NCI-H510A treated with DMSO at 0.1 percent for 48 hours (cell line): ENCODE results near the gene C10orf67.
A peak's percentile ranks its signal among the peaks of the same experiment; 100 is the strongest.

Source experiments
- DNase-seq: peaks from one replicate; lab custom pipeline; 2025; lab: John Stamatoyannopoulos, UW

C10orf67 gene

DNA sequence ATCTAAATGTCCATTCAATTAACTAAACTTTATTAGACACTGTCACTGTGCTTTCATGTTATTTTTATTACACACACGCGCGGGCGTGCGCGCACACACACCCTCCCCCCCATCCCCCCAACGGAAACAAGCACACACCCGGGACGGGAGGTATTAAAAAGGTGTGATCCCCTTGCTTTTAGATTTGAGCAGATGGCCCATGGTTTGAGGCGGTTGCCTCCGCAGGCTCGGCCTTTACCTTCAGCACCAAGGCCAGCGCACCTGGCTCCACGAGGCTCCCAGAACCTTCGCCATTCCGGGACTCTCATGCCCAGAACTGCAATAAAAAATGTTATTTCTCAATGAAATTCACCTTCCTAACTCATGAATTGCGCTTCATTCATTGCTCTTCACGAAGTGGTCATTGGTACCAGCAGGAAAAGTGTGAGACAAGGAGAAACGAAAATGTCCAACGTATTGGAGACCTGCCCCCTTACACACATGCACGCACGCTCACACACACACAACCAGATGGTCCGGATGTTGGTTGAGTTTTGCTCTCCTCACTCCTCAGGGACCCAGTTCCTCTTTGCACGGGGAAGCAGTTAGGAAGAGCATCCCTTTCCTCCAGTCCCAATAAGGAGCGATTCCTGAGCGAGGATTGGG lies 173.2 kb downstream of the C10orf67 start:
- no peak for DNase-seq

DNA sequence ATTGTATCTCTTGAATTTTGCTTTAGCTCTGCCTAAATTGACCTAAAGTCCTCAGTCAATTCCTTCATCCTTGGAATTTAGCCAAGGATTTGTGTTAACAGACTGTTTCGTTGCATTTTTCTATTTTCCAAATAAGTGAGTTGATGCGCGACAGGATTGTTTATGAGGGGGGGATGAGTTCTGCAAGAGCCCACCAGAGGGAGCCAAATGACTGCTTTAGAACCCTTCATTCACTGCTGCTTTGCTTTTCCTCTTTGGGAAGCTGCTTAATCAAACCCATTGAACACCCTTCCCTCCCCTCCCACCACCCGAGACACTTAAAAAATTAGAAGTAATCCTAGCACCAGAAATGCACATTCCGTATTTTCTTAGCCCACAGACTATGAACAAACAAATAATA lies 186.2 kb downstream of the C10orf67 start:
- peak; percentile 54 for DNase-seq

DNA sequence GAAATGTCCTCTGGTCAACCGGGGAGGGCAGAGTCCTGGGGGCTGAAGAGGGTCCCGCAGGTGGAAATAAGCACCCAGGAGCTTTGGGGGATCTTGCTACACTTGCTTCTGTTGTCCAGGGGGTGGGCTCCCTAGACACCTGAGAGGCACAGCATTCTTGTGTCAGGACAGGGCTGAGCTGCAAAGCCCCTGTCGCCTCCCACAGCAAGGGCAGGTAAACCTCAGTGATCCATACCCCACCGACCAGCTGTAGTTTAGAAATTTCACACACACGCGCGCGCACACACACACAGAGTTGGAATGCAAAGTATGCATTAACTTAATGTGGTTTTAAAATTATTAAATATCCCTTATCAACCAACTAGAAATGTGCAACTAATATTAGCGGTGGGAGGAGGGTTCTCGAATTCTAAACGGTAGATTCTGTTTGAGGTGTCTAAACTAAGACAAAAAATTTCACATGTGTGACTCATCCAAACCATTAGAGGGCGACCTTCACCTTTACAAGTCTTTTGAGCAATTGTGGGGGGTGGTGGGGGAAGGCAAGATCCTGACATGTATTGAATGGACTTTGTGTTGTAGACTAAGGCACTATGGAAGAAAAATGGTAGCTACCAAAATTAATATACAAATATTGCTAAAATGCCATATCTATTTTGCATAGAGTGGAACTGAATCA lies 186.8 kb downstream of the C10orf67 start:
- peak; percentile 4 for DNase-seq

DNA sequence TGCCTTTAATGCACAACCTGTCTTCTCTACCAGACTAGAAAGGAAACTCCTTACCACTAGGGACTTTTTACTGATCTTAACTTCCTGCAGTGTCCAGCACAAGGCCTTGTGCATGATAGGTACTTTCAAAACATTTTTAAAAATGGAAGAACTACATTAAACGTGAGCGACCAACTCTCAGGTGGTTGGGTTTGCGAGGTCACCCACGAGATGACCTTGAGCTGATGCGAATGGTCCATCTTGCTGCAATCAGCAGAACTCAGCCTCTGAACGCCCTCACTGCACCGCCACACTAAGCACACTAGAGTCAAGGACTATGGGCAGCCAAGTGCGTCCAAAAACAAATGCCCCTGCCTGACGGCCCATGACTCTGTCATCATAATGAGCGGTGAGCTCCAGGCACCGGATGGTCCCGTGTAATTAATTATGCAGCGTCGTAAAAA lies 187.3 kb downstream of the C10orf67 start:
- no peak for DNase-seq

DNA sequence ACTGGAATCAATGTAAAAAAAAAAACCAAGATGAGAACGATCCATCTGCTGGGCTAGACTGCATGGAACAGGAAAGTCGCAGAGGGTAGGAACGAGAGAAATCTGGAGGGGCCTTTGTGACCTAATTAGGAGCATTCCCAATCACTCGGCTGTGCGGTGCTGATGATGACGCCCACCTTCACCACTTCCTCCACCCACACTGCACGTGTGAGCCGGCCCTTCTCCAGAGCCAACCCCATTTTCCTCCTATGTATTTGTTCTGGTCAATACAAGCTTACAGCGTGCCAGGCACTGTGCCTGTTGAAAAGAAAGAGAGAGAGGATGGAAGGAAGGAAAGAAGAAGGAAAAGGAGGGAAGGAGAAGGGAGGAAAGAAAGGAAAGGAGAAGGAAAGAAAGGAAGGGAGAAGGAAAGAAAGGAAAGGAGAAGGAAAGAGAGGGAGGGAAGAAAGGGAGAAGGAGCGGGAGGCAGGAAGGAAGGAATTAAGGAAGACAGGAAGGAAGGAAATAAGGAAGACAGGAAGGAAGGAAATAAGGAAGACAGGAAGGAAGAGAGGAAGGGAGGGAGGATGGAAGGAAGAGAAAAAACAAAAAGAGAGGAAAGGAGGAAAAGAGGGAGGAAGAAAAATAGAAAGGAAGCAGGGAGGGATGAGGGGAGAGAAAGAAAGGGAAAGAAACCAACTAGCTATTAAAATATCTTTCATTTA lies 188.0 kb downstream of the C10orf67 start:
- DNase-seq: no peak

DNA sequence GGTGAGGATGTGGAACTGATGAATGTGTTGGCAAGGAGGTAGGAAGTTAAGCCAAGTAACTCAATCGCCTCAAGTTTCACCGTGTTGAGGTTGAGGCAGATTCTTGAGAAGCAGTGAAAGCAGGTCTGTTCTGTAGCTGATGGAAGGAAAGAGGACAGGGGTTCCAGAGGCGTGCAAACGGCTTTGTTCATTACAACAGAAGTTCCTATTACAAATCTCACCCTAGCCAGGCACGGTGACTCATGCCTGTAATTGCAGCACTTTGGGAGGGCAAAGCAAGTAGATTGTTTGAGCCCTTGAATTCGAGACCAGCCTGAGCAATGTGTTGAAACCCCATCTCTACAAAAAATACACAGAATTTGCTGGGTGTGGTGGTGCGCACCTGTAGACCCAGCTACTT lies 189.4 kb downstream of the C10orf67 start:
- DNase-seq: no peak
